ENCODE measurements around the gene ANKS1B. TPM values are rescaled to one million over a fixed set of nuclear protein-coding genes. Genes with fewer than 3 reads are reported as not detected.

ANKS1B gene
- total and polyA plus RNA-seq, 10 of the 15 experiments (the other 5 are each of a cell fraction or from before 2014, with no cell fraction given) = 0.16 to 1.3 (median 0.82) TPM; not detected in 7

DNA sequence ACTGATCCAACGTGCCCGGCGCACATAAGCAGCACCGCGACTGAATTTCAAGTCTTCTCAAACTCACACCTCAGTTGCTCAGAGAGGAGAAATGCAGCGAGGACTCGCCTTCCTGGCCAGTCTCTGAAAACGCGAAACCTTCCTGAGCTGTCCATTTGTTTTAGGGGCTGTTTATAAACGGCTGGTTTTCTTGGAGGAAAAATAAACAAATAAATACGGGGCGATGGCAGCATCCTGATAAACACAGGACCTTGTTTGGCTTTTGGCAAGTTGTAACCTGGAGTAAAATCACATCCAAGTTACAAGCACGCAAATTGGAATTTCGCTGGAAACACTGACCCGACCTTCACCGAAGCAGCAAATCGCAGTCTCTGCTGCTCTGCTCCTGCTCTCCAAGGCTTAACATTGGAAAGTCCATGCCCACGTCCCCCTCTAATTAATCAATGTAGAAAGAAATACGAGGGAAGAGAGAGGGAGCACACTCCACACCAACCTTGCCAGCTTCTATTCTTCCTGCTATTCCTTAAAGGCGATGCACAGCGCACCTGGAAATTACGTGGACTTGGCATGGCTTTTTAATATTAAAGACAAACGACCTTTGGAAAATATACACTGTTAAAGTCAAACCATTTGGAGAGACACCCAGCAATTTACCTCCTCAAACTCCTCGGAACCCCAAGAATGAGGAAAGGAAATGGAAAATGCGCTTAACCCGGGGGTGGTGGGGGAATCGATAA, 1090.9 kb downstream of the ANKS1B start:
- WGBS (ENCODE audit: insufficient coverage, insufficient replicate concordance, low lambda C conversion rate, missing lambda C conversion rate) = 24% methylated on average over 27 of the region's 27 CpGs
- POLR2A ChIA-PET = no interaction called here
- Histone ChIP-seq H3K27me3 (replicated peaks in 1 of 2; ENCODE audit: control insufficient read depth in 2 of 2, insufficient read depth in 2 of 2, low read length in 1 of 2) (peaks cover 2 to 14% of the 10 kb centered on the region in 2 experiments; a peak in 3 of 4 replicates), H3K4me1 (ENCODE audit: control insufficient read depth, insufficient read depth, low read length) (no peaks in the 10 kb centered on the region), H3K9me3 (replicated peaks; ENCODE audit: control insufficient read depth, insufficient read depth, low read length) (no peaks in the 10 kb centered on the region), H2AFZ (ENCODE audit: control insufficient read depth, low read depth, low read length) (no peak overlapping the region), H4K20me1 (ENCODE audit: control insufficient read depth, insufficient read depth) (no peaks in the 10 kb centered on the region), H3K79me2 (ENCODE audit: control insufficient read depth, insufficient read depth, low read length) (no peaks in the 10 kb centered on the region), H3K27ac (ENCODE audit: control insufficient read depth, insufficient read depth) (no peak overlapping the region), H3K4me2 (ENCODE audit: control insufficient read depth, insufficient read depth) (no peak overlapping the region), H3K4me3 (no peak overlapping the region), H3K36me3 (ENCODE audit: control insufficient read depth in 2 of 2, insufficient read depth in 2 of 2, low read length in 1 of 2) (no peaks in the 10 kb centered on the region), H3K9ac (ENCODE audit: control insufficient read depth, insufficient read depth, low read length) (no peak overlapping the region)
- in situ Hi-C loops (cut with MboI) = no loop called here
- intact Hi-C loops (cut with micrococcal nuclease; ENCODE audit: unreplicated experiment) = no loop called here
- BruUV-seq (replicated peaks) = no TSS peak
- TF ChIP-seq SMARCA5 (IDR thresholded peaks at IDR 0.05) (no peak), NFXL1 (IDR thresholded peaks at IDR 0.05; ENCODE audit: borderline replicate concordance) (no peak), NR2F1 (conservative IDR thresholded peaks at IDR 0.05) (no peak), ZNF207 (IDR thresholded peaks at IDR 0.05; ENCODE audit: borderline replicate concordance) (no peak), RELA (IDR thresholded peaks at IDR 0.05; ENCODE audit: borderline replicate concordance, partially characterized antibody) (no peak), PML (IDR thresholded peaks at IDR 0.05; ENCODE audit: low read length) (no peak), POLR2A (IDR thresholded peaks at IDR 0.05; ENCODE audit: low read depth, low read length) (no peak), BHLHE40 (IDR thresholded peaks at IDR 0.05; ENCODE audit: borderline replicate concordance in 1 of 2, low read depth in 2 of 2, low read length in 1 of 2) (no peak), EZH2 (IDR thresholded peaks at IDR 0.05; ENCODE audit: borderline replicate concordance, control insufficient read depth, low read depth, low read length) (no peak), IKZF1 (conservative IDR thresholded peaks at IDR 0.05) (no peak), CHD1 (IDR thresholded peaks at IDR 0.05; ENCODE audit: low read depth, low read length) (no peak)
- TF ChIP-seq, protein P1, sequence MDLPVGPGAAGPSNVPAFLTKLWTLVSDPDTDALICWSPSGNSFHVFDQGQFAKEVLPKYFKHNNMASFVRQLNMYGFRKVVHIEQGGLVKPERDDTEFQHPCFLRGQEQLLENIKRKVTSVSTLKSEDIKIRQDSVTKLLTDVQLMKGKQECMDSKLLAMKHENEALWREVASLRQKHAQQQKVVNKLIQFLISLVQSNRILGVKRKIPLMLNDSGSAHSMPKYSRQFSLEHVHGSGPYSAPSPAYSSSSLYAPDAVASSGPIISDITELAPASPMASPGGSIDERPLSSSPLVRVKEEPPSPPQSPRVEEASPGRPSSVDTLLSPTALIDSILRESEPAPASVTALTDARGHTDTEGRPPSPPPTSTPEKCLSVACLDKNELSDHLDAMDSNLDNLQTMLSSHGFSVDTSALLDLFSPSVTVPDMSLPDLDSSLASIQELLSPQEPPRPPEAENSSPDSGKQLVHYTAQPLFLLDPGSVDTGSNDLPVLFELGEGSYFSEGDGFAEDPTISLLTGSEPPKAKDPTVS (IDR thresholded peaks at IDR 0.05; ENCODE audit: low read depth, low read length) = no peak
- TF ChIP-seq, protein P2, sequence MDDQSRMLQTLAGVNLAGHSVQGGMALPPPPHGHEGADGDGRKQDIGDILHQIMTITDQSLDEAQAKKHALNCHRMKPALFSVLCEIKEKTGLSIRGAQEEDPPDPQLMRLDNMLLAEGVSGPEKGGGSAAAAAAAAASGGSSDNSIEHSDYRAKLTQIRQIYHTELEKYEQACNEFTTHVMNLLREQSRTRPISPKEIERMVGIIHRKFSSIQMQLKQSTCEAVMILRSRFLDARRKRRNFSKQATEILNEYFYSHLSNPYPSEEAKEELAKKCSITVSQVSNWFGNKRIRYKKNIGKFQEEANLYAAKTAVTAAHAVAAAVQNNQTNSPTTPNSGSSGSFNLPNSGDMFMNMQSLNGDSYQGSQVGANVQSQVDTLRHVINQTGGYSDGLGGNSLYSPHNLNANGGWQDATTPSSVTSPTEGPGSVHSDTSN (IDR thresholded peaks at IDR 0.05; ENCODE audit: insufficient replicate concordance, low read depth, low read length) = no peak
- TF ChIP-seq, protein P3, sequence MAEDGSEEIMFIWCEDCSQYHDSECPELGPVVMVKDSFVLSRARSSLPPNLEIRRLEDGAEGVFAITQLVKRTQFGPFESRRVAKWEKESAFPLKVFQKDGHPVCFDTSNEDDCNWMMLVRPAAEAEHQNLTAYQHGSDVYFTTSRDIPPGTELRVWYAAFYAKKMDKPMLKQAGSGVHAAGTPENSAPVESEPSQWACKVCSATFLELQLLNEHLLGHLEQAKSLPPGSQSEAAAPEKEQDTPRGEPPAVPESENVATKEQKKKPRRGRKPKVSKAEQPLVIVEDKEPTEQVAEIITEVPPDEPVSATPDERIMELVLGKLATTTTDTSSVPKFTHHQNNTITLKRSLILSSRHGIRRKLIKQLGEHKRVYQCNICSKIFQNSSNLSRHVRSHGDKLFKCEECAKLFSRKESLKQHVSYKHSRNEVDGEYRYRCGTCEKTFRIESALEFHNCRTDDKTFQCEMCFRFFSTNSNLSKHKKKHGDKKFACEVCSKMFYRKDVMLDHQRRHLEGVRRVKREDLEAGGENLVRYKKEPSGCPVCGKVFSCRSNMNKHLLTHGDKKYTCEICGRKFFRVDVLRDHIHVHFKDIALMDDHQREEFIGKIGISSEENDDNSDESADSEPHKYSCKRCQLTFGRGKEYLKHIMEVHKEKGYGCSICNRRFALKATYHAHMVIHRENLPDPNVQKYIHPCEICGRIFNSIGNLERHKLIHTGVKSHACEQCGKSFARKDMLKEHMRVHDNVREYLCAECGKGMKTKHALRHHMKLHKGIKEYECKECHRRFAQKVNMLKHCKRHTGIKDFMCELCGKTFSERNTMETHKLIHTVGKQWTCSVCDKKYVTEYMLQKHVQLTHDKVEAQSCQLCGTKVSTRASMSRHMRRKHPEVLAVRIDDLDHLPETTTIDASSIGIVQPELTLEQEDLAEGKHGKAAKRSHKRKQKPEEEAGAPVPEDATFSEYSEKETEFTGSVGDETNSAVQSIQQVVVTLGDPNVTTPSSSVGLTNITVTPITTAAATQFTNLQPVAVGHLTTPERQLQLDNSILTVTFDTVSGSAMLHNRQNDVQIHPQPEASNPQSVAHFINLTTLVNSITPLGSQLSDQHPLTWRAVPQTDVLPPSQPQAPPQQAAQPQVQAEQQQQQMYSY (CRISPR knock-in tag; IDR thresholded peaks at IDR 0.05) = no peak
- TF ChIP-seq, protein P4, sequence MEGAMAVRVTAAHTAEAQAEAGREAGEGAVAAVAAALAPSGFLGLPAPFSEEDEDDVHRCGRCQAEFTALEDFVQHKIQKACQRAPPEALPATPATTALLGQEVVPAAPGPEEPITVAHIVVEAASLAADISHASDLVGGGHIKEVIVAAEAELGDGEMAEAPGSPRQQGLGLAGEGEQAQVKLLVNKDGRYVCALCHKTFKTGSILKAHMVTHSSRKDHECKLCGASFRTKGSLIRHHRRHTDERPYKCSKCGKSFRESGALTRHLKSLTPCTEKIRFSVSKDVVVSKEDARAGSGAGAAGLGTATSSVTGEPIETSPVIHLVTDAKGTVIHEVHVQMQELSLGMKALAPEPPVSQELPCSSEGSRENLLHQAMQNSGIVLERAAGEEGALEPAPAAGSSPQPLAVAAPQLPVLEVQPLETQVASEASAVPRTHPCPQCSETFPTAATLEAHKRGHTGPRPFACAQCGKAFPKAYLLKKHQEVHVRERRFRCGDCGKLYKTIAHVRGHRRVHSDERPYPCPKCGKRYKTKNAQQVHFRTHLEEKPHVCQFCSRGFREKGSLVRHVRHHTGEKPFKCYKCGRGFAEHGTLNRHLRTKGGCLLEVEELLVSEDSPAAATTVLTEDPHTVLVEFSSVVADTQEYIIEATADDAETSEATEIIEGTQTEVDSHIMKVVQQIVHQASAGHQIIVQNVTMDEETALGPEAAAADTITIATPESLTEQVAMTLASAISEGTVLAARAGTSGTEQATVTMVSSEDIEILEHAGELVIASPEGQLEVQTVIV (IDR thresholded peaks at IDR 0.05; ENCODE audit: borderline replicate concordance, partially characterized antibody) = no peak
- ATAC-seq (no peak), FAIRE-seq (no peak), DNase-seq (ENCODE audit: low read depth, low spot score) (no peak)
- RAD21 ChIA-PET (ENCODE audit: unreplicated experiment) = no interaction called here
- CTCF ChIA-PET = no interaction called here
- SMC1A ChIA-PET (ENCODE audit: uncharacterized antibody, unreplicated experiment) = no interaction called here
